ENCODE data around the gene TP53BP2.
A peak's percentile ranks its signal among the peaks of the same experiment; 100 is the strongest.
"Not testable (repeated sequence)": the region's sequence is repeated elsewhere in the genome, so short reads cannot be mapped to it uniquely, and the experiment has no call there.

TP53BP2 gene

DNA sequence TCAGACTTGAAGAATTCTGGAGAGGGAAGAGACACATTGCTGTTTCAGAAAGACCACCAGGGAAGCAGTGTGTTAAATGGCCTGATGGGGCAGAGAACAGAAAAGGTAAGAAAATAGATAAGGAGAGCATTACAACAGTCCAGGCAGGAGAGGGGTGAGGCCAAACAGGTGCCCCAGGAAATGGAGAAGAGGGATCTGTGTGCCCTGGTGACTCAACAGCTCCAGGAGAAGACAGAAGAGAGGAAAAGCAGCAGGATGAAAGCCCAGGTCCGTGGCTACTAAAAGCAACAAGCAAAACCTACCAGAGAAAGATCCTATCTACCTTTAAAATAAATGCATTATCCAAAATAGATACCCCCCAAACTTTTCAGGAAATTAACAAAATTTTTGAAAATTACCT lies 9.2 kb downstream of the TP53BP2 start:
- in situ Hi-C loops (cut with MboI; ENCODE audit: low pct_unique_long_range_greater_than_20kb, low sequenced_read_pairs) = no loop called here
- DNase-seq = no peak

DNA sequence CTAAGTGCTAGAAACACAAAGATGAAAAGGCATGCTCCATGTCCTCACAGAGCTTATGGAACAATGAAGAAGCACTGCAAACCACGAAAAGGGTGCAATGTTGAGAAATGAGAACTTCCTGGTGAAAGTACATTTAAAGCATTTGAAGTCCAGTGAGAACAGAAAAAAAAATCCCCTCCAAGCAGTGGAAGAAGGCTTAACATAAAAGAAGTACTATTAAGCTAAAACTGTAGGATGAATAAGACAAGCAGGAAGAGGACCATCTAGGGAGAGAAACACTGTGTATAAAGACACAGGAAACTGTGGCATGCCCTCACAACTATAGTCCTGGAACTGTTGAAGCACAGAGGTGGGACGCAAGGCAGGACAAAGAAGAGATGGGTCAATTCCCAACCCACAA lies 10.0 kb downstream of the TP53BP2 start:
- in situ Hi-C loops (cut with MboI; ENCODE audit: low pct_unique_long_range_greater_than_20kb, low sequenced_read_pairs) = no loop called here
- peak; percentile 28 for DNase-seq

DNA sequence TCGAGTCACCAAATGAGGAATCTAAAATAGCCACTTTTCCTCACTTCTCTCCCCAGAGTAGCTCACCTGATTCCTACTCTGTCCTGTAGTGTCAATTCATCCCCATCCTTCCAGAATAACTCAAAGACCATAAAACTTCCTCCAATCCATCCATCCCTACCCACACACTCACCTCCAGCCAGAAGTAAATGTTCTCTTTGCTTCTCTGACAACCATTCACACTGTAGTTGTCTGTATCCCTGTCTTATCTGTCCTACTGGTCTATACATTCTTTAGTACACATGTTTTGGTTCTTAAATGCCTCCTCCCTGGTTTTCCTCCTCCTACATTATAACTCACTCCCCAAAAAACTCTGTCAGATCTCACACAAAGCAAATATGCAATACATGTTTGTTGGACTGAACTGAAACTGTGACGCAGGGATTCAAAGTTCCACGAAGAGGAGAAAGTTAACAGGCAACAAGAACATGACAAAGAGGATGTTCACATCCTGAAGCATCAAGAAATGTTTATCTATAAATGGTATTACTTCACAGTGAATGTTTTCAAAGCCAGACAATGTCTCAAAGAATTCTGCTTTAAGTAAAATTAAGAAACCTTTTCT lies 11.0 kb downstream of the TP53BP2 start:
- no peak for DNase-seq
- in situ Hi-C loops (cut with MboI; ENCODE audit: low pct_unique_long_range_greater_than_20kb, low sequenced_read_pairs) = no loop called here

DNA sequence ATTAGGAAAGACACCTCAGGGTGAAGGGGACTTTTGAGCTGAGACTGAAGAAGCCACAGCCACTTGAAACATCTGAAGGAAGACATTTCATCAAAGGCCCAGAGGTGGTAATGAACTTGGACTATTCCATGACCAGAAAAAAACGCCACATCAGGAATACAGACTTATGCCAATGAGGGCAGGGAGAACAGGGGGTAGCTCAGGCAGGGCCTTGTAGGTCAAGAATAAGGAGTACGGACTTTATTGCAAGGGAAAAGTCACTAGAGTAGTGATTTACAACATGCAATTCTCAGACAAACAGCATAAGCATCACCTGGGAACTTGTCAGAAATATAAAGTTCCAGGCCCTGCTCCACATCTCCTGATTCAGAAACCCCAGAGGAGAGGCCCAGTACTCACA lies 11.8 kb downstream of the TP53BP2 start:
- in situ Hi-C loops (cut with MboI; ENCODE audit: low pct_unique_long_range_greater_than_20kb, low sequenced_read_pairs) = no loop called here
- no peak for DNase-seq

DNA sequence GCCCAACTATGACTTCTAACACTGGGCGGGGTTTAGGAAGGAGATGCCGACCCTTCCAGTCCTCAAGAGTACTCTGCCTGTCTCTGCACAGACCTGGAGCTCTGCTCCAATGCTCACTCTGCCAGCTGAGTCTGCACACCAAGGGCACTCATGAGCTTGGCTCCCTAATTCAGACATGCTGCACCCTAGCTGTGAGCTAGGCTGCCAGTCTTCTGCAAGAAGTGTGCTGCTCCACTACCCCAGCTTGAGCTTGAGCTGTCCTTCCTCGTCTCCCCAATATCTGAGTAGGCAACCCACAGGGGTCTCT lies 13.2 kb downstream of the TP53BP2 start:
- DNase-seq = no peak
- in situ Hi-C loops (cut with MboI; ENCODE audit: low pct_unique_long_range_greater_than_20kb, low sequenced_read_pairs) = no loop called here

DNA sequence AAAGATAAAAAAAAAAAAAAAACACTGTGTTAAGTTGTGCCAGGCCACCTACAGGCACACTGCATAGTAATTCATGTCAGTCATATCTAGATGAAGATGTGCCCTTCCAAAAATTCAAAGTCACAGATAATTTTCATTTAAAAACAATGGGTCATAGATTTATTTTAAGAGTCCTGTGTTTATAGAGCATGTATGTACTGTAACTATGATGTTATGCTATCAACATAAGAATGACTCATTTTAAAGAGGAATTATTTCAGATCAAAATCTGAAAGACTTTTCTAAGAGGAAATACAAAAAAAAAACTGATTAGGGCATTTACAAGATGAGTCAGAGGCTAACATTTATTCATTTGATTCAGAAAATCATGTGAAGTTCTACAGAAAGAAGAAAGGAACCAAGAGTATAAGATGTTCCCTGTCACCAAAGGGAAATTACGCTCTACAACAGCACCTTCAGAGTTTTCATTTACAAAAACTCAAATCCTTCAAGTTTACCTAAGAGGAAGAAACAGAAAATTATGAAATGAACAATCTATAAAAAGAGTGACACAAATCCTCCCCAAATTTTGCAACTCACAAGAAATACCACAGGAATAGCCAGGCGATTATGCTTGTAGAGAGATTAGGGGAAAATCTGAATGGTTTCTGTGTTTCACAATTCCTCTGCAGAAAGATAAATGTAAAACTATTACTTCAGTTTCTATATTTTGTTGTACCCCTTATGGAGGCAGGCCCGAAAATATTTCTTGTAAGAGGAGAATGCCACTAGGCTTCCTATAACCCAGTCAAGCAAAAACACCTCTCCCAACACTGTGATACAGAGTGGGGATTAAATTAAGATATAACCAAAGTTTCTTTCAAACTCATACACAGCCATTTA lies 13.8 kb downstream of the TP53BP2 start:
- DNase-seq = peak; percentile 29
- in situ Hi-C loops (cut with MboI; ENCODE audit: low pct_unique_long_range_greater_than_20kb, low sequenced_read_pairs) = no loop called here

DNA sequence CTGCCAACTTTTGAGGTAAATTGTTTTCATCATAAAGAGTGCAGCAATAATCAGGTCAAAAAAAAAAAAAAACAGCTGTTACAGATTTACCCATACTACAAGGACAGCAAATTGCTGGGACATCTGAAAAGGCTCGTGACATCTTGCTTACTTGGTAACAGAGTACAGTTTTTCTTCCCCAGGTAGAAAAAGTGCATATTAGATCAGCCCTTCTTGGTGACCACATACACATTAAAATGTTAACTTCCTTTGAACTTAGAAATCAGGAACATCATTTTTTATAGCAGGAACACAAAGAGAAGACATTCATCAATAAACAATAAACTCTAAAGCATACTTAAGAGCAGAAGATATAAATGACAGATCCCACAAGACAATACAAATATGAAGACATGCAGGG lies 16.1 kb downstream of the TP53BP2 start:
- no peak for DNase-seq
- in situ Hi-C loops (cut with MboI; ENCODE audit: low pct_unique_long_range_greater_than_20kb, low sequenced_read_pairs) = no loop called here

DNA sequence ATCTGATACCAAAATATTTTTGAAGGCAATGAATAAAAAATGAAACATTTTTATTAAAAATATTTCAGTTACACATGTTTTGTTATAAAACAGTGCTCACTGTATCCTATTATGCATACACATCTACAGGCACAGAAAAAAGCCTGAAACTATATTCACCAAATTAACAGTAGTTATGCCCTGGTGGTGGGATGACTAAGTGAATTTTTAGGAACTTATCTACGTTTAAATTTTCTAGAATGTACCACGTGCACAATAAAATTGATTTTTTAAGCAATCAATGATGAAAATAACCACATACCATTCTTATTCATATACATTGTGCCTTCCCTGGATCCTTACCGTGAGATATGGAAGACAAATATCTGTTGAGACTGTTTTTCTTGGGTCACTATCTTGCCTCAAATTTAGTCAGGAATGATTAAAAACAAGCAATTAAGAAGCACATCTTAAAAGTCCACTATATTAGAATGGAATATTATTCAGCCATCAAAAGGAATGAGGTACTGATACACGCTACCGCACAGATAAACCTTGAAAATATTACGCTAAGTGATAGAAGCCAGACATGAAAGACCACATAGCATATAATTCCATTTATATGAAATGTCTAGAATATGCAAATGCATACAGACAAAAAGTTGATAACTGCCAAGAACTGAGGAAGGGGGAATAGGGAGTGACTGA lies 17.4 kb downstream of the TP53BP2 start:
- in situ Hi-C loops (cut with MboI; ENCODE audit: low pct_unique_long_range_greater_than_20kb, low sequenced_read_pairs) = no loop called here
- no peak for DNase-seq

DNA sequence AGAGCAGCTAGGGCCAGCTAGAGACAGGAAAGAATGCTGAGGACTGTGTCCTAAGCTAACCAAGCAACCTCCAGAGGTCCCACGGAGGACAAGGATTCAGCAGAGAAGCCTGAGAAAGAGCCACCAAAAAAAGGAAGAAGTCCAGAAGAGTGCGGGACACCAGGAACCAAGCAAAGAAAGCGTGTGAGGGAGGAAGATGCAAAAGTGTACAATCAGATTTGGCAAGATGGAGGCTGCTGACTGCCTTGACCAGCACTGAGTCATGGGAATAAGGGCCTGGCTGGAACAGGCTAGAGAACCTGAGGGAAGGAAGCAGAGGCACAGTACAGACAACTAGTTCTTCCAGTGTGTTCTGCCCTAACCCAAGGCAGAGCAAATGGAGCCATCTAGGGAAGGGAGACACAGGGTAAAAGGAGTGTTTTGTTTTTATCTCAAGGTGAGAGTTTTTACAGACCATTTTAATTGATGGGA lies 18.5 kb downstream of the TP53BP2 start:
- peak; percentile 23 for DNase-seq
- in situ Hi-C loops (cut with MboI; ENCODE audit: low pct_unique_long_range_greater_than_20kb, low sequenced_read_pairs) = no loop called here

DNA sequence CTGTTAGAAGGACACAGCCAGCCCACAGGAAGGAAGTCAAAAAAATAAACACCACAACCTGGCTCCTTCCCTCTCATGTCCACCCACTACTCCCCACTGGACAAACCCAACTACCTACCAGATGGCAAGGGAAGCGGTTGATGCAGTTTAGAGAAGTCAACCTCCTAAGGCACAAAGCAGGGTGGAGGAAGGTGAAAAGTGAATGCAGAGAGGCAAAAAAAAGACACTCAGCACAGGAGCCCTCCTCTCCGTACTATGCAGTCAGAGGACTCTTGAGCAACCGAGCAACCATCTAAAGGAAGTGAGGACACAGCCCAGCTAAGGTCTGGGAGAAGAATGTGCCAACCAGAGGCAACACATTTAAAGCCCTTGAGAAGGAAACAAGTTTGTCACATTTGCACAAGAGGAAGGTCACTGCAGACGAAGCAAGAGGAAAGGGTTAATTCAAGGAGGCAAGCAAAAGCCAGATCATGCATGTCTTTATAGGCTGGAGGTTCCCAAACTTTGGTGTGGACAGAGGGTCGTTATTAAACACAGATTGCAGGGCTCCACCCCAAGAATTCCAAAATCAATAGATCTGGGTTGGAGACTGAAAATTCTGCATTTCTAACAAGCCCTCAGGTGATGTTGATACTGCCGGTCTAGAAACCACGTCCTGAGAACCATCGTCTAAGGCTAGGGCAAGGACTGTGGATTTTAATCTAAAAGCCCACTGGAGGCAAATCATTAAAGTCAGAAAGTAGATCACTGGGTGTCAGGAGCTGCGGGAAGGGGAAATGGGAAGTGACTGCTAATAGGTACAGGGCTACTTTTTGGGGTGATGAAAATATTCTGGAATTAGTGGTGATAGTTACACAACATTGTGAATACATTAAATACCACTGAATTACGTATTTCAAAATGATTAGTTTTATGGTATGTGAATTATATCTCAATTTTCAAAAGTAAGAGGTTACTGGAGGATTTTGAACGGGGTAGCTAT lies 19.7 kb downstream of the TP53BP2 start:
- DNase-seq = peak; percentile 79
- in situ Hi-C loops (cut with MboI; ENCODE audit: low pct_unique_long_range_greater_than_20kb, low sequenced_read_pairs) = no loop called here

DNA sequence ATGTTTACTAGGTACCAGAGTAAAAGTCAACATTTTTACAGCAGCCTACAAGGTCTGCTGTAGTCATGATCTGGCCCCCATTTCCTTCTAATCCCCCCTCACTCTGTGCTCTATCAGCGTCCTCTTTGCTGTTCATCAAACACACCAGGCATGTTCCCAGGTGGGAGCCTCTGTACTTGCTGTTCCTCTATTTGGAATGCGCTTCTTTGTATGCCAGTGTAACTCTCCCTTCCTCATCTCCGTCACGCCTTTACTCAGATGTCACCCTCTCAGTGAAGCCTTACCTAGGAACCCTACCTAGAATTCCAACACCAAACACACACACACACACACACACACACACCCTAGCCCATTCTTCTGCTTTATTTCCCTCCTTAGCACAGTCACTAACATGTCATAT lies 21.0 kb downstream of the TP53BP2 start:
- DNase-seq = no peak
- in situ Hi-C loops (cut with MboI; ENCODE audit: low pct_unique_long_range_greater_than_20kb, low sequenced_read_pairs) = no loop called here

DNA sequence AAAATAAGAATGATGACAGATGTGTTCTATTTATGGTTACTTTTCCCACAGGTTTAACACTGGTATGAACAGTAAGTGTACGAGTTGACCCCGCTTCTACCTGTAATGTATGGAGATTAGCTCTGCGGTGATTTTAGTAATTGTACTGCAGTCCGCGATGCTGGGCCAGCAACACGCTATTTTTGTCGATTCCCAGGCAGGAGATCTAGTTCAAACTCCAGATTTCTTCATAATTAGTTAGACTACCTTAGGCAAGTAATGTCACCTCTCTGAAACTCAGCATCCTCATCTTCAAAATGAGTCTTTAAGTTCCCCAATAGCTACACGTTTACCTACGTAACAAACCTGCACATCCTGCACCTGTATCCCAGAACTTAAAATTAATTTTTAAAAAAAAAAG lies 21.5 kb downstream of the TP53BP2 start:
- in situ Hi-C loops (cut with MboI; ENCODE audit: low pct_unique_long_range_greater_than_20kb, low sequenced_read_pairs) = no loop called here
- no peak for DNase-seq

DNA sequence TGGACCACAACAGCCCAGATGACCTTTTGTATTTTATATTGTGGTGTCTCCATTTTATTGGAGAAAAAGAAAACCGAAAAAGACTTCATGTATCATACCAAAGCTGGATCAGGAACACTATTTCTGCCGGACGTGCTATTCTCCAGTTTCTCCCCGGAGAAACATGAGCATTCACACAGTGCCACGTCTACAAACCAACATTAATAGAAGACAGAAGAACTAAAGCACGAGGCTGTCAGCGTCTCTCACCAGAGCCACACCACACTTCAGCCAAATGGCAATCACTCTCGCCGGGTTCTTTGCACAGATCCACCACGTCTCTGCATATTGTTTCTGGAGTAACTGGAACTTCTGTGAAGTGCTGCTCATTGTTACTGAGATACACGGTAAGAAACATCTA lies 24.8 kb downstream of the TP53BP2 start:
- DNase-seq = no peak
- in situ Hi-C loops (cut with MboI; ENCODE audit: low pct_unique_long_range_greater_than_20kb, low sequenced_read_pairs) = no loop called here

DNA sequence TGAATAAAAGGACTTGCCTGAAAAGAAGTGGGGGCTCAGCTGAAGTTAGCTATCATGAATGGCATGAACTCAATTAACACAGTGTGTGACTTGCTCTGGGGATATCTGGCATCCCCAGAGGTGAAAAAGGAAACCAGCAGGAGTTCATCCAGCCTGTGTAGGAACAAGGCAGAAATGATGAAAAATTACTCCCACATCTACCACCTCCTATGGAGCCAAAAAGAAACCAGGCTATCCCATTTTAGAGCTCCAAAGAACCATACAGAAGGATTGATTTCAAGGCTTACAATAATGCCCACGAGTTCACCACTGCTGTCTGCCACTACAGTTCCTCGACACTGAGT lies 25.3 kb downstream of the TP53BP2 start:
- no peak for DNase-seq
- in situ Hi-C loops (cut with MboI; ENCODE audit: low pct_unique_long_range_greater_than_20kb, low sequenced_read_pairs) = no loop called here

DNA sequence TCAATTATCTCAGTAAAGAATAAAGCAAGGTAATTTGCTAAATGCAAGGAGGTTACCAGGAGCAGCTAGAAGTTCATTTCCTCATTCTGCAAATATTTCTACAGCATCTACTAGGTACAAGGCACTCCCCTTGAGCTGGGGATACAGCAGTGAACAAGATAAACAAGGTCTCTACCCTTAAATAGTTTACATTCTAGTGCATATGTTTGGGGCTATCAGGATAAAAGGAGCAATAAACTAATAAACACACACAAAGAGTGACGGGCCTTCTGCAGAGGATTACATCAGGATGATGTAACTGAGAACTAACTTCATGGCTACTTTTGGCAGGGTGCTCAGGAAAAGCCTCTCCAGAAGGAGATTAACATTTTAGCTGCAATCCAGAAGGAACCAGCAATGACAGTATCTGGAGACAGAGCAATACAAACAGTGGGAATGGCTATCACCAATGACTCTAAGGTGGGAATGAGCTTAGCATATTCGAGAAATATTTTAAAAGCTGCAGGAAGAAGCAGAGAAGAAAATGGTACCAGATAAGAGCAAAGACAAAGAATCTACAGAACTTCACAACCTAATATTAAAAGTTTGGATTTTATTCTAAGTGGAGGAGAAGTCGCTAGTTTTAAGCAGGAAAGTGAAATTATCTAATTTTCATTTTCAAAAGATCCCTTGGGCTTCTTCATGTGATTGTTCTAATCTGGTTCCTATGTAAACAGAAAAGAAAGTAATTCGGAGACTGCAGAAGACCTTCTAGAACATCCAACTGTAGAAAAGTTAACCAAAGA lies 25.8 kb downstream of the TP53BP2 start:
- in situ Hi-C loops (cut with MboI; ENCODE audit: low pct_unique_long_range_greater_than_20kb, low sequenced_read_pairs) = no loop called here
- no peak for DNase-seq

DNA sequence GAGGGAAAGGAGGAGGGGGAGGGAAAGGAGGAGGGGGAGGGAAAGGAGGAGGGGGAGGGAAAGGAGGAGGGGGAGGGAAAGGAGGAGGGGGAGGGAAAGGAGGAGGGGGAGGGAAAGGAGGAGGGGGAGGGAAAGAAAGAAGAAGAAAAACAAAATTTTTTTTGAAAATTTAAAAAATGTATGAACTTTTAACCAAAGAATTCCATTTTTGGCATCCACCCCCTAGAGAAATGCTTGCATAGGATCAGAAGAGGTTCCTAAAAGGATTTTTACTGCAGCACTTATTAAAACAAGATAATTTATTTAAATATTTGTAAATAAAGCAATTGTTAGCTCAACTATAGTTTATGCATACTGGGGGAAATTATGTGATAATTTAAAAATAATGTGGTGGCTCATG lies 28.5 kb downstream of the TP53BP2 start:
- in situ Hi-C loops (cut with MboI; ENCODE audit: low pct_unique_long_range_greater_than_20kb, low sequenced_read_pairs); DNase-seq: not testable (repeated sequence)

DNA sequence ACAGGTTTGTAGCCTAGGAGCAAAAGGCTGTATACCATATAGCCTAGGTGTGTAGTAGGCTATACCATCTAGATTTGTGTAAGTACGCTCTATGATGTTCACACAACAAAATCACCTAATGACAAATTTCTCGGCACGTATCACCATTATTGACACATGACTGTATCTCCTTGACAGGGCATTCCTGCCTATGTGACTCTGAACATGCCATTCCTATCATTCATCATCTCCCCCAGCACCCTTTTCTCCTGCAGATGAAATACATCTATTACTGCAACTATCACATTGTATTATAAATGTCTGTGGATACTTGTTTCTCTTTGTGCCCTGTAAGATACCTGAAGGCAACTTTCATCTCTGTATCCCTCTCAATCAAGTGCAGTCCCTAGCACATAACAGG lies 29.9 kb downstream of the TP53BP2 start:
- in situ Hi-C loops (cut with MboI; ENCODE audit: low pct_unique_long_range_greater_than_20kb, low sequenced_read_pairs) = no loop called here
- DNase-seq = no peak

DNA sequence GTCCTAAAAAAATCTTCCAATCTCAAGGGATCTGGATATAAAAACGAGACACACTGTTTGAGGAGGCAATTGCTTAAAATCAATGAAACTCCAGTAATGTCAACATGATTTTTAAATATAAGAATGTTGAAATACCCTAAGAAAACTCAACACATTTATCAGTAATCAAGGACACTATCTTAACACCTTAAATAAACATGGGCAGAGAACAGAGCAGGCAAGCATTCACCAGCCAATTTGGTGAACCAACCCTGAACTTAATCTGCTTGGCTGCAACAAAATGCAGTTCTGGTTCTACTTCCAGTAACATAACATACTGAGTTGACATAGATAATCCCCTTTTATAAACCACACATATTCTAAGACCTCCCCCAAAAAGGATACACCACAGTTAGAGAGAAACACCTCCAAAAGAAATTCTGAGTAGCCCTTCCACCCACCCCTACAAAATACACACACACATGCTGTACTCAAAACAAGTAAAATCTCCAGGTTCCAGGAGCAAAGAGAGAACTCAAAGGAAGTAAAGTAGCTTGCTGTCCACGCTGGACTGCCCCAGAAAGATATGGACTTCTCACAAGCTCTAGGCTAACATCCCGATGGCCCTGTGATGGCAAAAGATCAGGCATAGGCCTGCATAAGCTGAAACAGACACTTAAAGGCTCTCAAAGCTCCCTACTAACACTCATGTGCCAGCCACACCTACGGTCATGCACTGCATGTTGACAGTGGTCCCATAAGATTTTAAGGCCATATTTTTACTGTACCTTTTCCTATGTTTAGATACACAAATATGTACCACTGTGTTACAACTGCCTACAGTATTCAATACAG lies 30.5 kb downstream of the TP53BP2 start:
- no peak for DNase-seq
- in situ Hi-C loops (cut with MboI; ENCODE audit: low pct_unique_long_range_greater_than_20kb, low sequenced_read_pairs) = no loop called here
